Esophagus squamous epithelium (tissue), 5 donors: ENCODE results near the gene ZBTB25. TPM values are rescaled to one million over a fixed set of nuclear protein-coding genes. Genes with fewer than 3 reads are reported as not detected.

Experiments used
- DNase-seq: peaks from one replicate; lab custom pipeline; 2025; lab: John Stamatoyannopoulos, UW
- H3K27ac ChIP-seq, 4 donors: fragments of 200-600 bp; sonication (generic); one replicate each; pipeline ENCODE4 v1.5.1; 2016 to 2019; ENCODE audit warnings: mild to moderate bottlenecking in 1 of 4
- H3K27me3 ChIP-seq, 4 donors: fragments of 200-600 bp; sonication (generic); 1 replicate in 3 of 4; 2 replicates in 1 of 4; pipeline versions ENCODE4 v1.5.1 to v1.6.0; 2017 to 2021; ENCODE audit warnings: antibody characterized with exemption in 1 of 4
- H3K36me3 ChIP-seq, 3 donors: fragments of 200-600 bp; sonication (generic); one replicate each; pipeline ENCODE4 v1.5.1; 2016 to 2019
- H3K4me1 ChIP-seq, 3 donors: fragments of 200-600 bp; sonication (generic); one replicate each; pipeline ENCODE4 v1.5.1; 2017 to 2019
- H3K4me3 ChIP-seq, 4 donors: fragments of 200-600 bp; sonication (generic); 1 replicate in 3 of 4; 2 replicates in 1 of 4; pipeline ENCODE4 v1.5.1; 2016 to 2019; ENCODE audit warnings: mild to moderate bottlenecking in 2 of 4, moderate library complexity in 1 of 4
- H3K9me3 ChIP-seq, 3 donors: fragments of 200-600 bp; sonication (generic); one replicate each; pipeline ENCODE4 v1.5.1; 2016 to 2019
- POLR2A ChIP-seq, 4 donors: fragments of 450-650 bp; IDR thresholded peaks; one replicate each; pipeline ENCODE4 v1.6.1; 2017; ENCODE audit warnings: antibody characterized with exemption in 4 of 4, mild to moderate bottlenecking in 4 of 4, moderate library complexity in 3 of 4
- WGBS, 2 donors: methylation state at CpG; one replicate each; pipeline ENCODE4 v1.1.5; 2018; 5-methylcytosine and 5-hydroxymethylcytosine counted together
- intact Hi-C: fragments of 100-400 bp; cut with DNase I; formaldehyde crosslinking; loops from one replicate; pipeline ENCODE4 v1.15.0; 2022
- total RNA-seq, 4 donors: library from RNA; depleted of rRNA; stranded (reverse); fragments of >200 nt; gene quantifications; one replicate each; pipeline ENCODE4 v1.1.0, GENCODE V29; 2016
- TF ChIP-seq, protein P1 (sequence below), 6 experiments: fragments of 450-650 bp in 4 of 6; fragments of 200-600 bp in 2 of 6; sonication (generic) in 2 of 6; IDR thresholded peaks; one replicate each; pipeline ENCODE4 v1.5.1; 2016 to 2019; ENCODE audit warnings: antibody characterized with exemption in 6 of 6, mild to moderate bottlenecking in 4 of 6, moderate library complexity in 4 of 6
- donor health status: DM: yes; HTN: yes; CAD: no.

Gene ZBTB25
- total RNA-seq, 4 donors from 2014 or later, result 2.4 to 8.0 (median 3.1) TPM

DNA sequence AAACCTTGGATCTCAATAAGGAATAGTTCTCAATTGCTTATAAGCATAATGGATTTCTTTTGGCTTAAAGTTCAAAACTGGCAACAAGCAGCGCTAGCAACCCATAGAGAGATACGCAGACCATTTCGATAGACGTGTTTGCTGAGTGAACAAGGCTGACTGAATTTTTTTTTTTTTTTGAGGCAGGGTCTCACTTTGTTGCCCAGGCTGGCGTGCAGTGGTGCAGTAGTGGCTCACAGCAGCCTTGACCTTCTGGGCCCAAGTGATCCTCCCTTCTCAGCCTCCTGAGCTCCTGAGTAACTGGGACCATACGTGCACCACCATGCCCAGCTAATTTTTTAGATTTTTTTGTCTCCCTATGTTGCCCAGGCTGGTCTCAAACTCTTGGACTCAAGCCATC lies 39.8 kb downstream of the ZBTB25 start:
- no peak overlapping the region for H3K4me3 ChIP-seq
- no peak for TF ChIP-seq POLR2A (IDR thresholded peaks at IDR 0.05)
- TF ChIP-seq, protein P1, sequence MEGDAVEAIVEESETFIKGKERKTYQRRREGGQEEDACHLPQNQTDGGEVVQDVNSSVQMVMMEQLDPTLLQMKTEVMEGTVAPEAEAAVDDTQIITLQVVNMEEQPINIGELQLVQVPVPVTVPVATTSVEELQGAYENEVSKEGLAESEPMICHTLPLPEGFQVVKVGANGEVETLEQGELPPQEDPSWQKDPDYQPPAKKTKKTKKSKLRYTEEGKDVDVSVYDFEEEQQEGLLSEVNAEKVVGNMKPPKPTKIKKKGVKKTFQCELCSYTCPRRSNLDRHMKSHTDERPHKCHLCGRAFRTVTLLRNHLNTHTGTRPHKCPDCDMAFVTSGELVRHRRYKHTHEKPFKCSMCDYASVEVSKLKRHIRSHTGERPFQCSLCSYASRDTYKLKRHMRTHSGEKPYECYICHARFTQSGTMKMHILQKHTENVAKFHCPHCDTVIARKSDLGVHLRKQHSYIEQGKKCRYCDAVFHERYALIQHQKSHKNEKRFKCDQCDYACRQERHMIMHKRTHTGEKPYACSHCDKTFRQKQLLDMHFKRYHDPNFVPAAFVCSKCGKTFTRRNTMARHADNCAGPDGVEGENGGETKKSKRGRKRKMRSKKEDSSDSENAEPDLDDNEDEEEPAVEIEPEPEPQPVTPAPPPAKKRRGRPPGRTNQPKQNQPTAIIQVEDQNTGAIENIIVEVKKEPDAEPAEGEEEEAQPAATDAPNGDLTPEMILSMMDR (IDR thresholded peaks at IDR 0.05), result no peak
- H3K9me3 ChIP-seq, result no peaks in the 10 kb centered on the region
- H3K36me3 ChIP-seq, result peaks cover 0 to 16% (median 0%) of the 10 kb centered on the region in 3 donors
- 93 to 95% methylated on average over 6 of the region's 6 CpGs for WGBS, 2 donors
- DNase-seq, result no peak
- H3K27me3 ChIP-seq, result no peaks in the 10 kb centered on the region
- no peak overlapping the region for H3K27ac ChIP-seq
- peaks cover 0 to 21% (median 9%) of the 10 kb centered on the region in 3 donors for H3K4me1 ChIP-seq
- intact Hi-C loops, result no loop called here

DNA sequence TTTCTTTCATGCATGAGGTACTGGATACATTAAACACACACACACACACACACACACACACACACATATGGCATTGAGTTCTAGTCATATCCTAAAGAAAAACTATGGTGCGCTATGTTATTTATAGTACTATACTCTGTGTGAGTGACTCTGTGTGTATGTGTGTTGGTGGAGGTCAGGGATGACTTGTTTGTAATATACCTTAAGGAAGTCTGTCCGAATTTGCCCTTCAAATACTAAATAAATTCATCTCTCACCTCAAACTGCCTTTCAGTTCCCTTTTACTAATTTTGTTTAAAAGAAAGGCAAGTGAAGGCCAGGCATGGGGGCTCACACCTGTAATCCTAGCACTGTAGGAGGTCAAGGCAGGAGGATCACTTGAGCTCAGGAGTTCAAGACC lies 40.4 kb downstream of the ZBTB25 start:
- peaks cover 0 to 23% (median 0%) of the 10 kb centered on the region in 3 donors for H3K36me3 ChIP-seq
- H3K4me3 ChIP-seq, result no peak overlapping the region
- H3K9me3 ChIP-seq, result no peaks in the 10 kb centered on the region
- H3K4me1 ChIP-seq, result peaks cover 0 to 21% (median 9%) of the 10 kb centered on the region in 3 donors
- no peak overlapping the region for H3K27ac ChIP-seq
- no peak for DNase-seq
- TF ChIP-seq, protein P1 (IDR thresholded peaks at IDR 0.05), result no peak
- no peak for TF ChIP-seq POLR2A (IDR thresholded peaks at IDR 0.05)
- intact Hi-C loops, result no loop called here
- no peaks in the 10 kb centered on the region for H3K27me3 ChIP-seq
- WGBS, 2 donors, result 95 to 97% methylated on average over 2 of the region's 2 CpGs

DNA sequence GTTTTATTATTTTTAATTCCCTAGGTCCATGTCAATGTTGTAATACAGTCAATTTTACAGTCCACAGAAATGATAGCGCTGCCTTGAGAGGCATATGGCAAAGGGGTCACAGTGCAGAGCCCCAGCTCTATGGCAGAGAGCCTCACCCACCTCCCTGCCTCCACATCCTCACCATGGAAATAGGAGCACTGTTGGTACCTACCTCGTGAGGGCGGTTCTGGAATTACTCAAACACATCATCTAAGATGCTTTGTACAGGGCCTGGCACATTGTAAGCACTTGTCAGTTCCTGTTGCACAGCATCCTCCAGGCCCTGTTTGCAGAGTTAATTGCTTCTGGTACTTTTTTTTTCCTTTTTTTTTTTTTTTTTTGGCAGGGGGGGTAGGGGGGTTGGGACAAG lies 42.4 kb downstream of the ZBTB25 start:
- TF ChIP-seq, protein P1 (IDR thresholded peaks at IDR 0.05), result no peak
- TF ChIP-seq POLR2A (IDR thresholded peaks at IDR 0.05), result no peak
- no peaks in the 10 kb centered on the region for H3K27me3 ChIP-seq
- H3K4me3 ChIP-seq, result no peak overlapping the region
- WGBS, 2 donors, result 71 to 95% methylated on average over 2 to 3 of the region's 3 CpGs
- no peak overlapping the region for H3K27ac ChIP-seq
- intact Hi-C loops, result no loop called here
- H3K4me1 ChIP-seq, result peaks cover 0 to 19% (median 8%) of the 10 kb centered on the region in 3 donors
- no peak for DNase-seq
- peaks cover 0 to 40% (median 0%) of the 10 kb centered on the region in 3 donors for H3K36me3 ChIP-seq
- H3K9me3 ChIP-seq, result no peaks in the 10 kb centered on the region

DNA sequence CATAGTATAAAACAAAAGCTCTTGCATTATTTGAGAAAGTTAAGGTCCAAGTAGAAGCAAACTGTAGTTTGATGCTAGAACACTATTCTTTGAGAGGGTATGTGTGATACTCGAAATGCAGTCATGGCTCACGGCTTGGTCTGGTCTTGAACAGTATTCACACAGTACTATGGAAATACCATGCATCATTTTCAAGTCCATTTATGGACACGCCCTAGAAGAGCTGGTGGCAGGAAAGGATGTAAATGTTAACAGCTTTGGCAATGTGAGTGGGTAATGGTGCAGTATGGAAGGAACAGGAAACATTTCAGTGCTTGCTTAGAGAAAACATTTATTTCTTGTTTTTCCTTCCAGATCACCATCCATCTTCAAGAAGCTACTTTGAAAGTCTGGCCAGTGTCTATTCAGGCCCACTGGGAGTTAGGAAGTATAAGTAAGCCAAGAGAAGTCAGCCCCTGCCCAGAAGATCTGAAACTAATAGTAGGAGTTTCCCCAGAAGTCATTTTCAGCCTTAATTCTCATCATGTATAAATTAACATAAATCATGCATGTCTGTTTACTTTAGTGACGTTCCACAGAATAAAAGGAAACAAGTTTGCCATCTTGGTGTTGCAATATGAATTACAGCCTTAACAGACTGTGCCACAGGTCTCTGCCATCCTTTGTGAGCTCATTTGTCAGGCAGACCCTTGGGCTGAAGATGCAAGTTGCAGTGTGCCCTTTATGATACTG lies 44.1 kb downstream of the ZBTB25 start:
- whole genome bisulfite sequencing, 2 donors, result 61 to 77% methylated on average over 4 of the region's 4 CpGs
- Histone ChIP-seq H3K36me3 (peaks cover 0 to 56% (median 2%) of the 10 kb centered on the region in 3 donors), H3K27ac (no peak overlapping the region), H3K4me1 (peaks cover 0 to 4% (median 0%) of the 10 kb centered on the region in 3 donors), H3K4me3 (no peak overlapping the region), H3K27me3 (no peaks in the 10 kb centered on the region), H3K9me3 (no peaks in the 10 kb centered on the region)
- intact Hi-C loops, result no loop called here
- DNase-seq, result no peak
- TF ChIP-seq POLR2A (IDR thresholded peaks at IDR 0.05), result no peak
- TF ChIP-seq, protein P1 (IDR thresholded peaks at IDR 0.05), result no peak

DNA sequence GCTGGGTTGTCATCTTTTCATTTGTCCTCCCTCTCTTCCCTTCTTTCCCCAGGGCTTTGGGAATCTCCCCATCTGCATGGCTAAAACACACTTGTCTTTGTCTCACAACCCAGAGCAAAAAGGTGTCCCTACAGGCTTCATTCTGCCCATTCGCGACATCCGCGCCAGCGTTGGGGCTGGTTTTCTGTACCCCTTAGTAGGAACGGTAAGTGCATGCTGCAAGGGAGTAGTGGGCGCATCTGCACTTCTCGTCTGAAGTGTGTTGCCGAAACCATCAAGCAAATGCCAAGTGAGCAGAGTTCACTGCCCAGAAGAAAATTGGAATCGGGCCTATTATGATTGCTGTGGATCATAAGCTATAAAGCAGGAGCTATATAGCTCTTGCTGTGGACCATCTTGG lies 49.0 kb downstream of the ZBTB25 start:
- Histone ChIP-seq H3K27me3 (no peaks in the 10 kb centered on the region), H3K4me3 (no peak overlapping the region), H3K4me1 (no peaks in the 10 kb centered on the region), H3K36me3 (peaks cover 0 to 93% (median 8%) of the 10 kb centered on the region in 3 donors), H3K27ac (no peak overlapping the region), H3K9me3 (no peaks in the 10 kb centered on the region)
- TF ChIP-seq POLR2A (IDR thresholded peaks at IDR 0.05), result no peak
- TF ChIP-seq, protein P1 (IDR thresholded peaks at IDR 0.05), result no peak
- intact Hi-C loops, result no loop called here
- DNase-seq, result no peak
- WGBS, 2 donors, result 95 to 100% methylated on average over 3 to 10 of the region's 10 CpGs
